DMS153 treated with DMSO at 0.1 percent for 48 hours (cell line): ENCODE measurements around the gene SRPK3.
A peak's percentile ranks its signal among the peaks of the same experiment; 100 is the strongest.
"Not testable (repeated sequence)": the region's sequence is repeated elsewhere in the genome, so short reads cannot be mapped to it uniquely, and the experiment has no call there.

Source experiments
- DNase-seq: peaks from one replicate; lab custom pipeline; 2025; ENCODE audit not compliant: unreplicated experiment; lab: John Stamatoyannopoulos, UW

Gene SRPK3

GRCh38 chrX:153744210-153745066 lies 36.4 kb upstream of the SRPK3 start:
- peak; percentile 20 for DNase-seq

- not testable (repeated sequence) for DNase-seq
Observed at GRCh38 chrX:153745067-153745433, 35.8 kb upstream of the SRPK3 start.

GRCh38 chrX:153746359-153746758 lies 34.5 kb upstream of the SRPK3 start:
- no peak for DNase-seq

- not testable (repeated sequence) for DNase-seq
Observed at GRCh38 chrX:153746991-153747390, 33.9 kb upstream of the SRPK3 start.

GRCh38 chrX:153749017-153749416 lies 31.8 kb upstream of the SRPK3 start:
- not testable (repeated sequence) for DNase-seq

- no peak for DNase-seq
Observed at GRCh38 chrX:153750127-153750774, 30.6 kb upstream of the SRPK3 start.

GRCh38 chrX:153755136-153755535 lies 25.7 kb upstream of the SRPK3 start:
- no peak for DNase-seq

GRCh38 chrX:153761863-153762262 lies 19.0 kb upstream of the SRPK3 start:
- no peak for DNase-seq

GRCh38 chrX:153762626-153763173 lies 18.1 kb upstream of the SRPK3 start:
- no peak for DNase-seq

- DNase-seq, result no peak
Observed at GRCh38 chrX:153763298-153763932, 17.4 kb upstream of the SRPK3 start.

- DNase-seq, result peak; percentile 76
Observed at GRCh38 chrX:153763989-153764755, 16.7 kb upstream of the SRPK3 start, which contains the start of gene PLXNB3. Gene PLXNB3 (plus strand): TSS chrX:153764249. CDS start chrX:153765536, 1,287 bp downstream.

GRCh38 chrX:153764786-153765137 lies 16.1 kb upstream of the SRPK3 start:
- DNase-seq, result no peak

GRCh38 chrX:153765138-153766079 lies 15.4 kb upstream of the SRPK3 start:
- no peak for DNase-seq

GRCh38 chrX:153766098-153766817 lies 14.6 kb upstream of the SRPK3 start:
- peak; percentile 8 for DNase-seq

GRCh38 chrX:153766871-153767673 lies 13.8 kb upstream of the SRPK3 start:
- DNase-seq, result no peak

- no peak for DNase-seq
Observed at GRCh38 chrX:153767674-153768055, 13.2 kb upstream of the SRPK3 start.

- no peak for DNase-seq
Observed at GRCh38 chrX:153768311-153769157, 12.3 kb upstream of the SRPK3 start.
